GM12892 (cell line): ENCODE data around the gene PEMT.

Source experiments
- POLR2A ChIP-seq: IDR thresholded peaks from 2 replicates; pipeline ENCODE4 v1.6.1; 2011; ENCODE audit warnings: low read depth, low read length, control low read depth
- TAF1 ChIP-seq: IDR thresholded peaks from 2 replicates; pipeline ENCODE4 v1.6.1; 2011; ENCODE audit warnings: low read depth, mild to moderate bottlenecking, control low read depth, low read length, borderline replicate concordance

DNA sequence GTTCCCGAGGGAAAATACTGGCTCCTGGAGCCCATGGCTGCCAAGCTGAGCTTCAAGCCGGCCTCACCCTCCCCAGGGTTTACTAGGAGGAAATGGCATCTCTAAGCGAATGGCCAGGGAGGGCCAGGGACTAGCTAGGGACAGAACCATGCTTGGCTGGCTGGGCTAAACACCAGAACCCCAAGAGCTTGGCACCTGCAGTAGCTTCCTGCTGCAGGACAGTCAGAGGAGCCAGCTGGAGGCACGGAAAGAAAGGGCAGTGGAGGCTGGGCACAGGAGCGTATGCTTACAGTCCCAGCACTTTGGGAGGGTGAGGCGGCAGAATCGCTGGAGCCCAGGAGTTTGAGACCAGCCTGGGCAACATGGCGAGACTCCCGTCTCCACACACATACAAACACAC, 33.7 kb downstream of the PEMT start:
- no peak for TF ChIP-seq TAF1
- no peak for TF ChIP-seq POLR2A
